H9 (cell line): ENCODE data around the gene LPP. TPM values are rescaled to one million over a fixed set of nuclear protein-coding genes. Genes with fewer than 3 reads are reported as not detected.

Experiments used
- DNase-seq: peaks from one replicate; pipeline ENCODE4 v3.0.0-alpha.2; 2017
- H2AFZ ChIP-seq: one replicate; pipeline ENCODE4 v1.6.1; 2013; ENCODE audit warnings: mild to moderate bottlenecking, low read length, control low read depth, moderate library complexity
- H2AK5ac ChIP-seq: 2 replicates; pipeline ENCODE4 v1.6.1; 2013; ENCODE audit warnings: low read length, control low read depth, mixed read lengths; ENCODE audit not compliant: insufficient read length
- H2BK120ac ChIP-seq: one replicate; pipeline ENCODE4 v1.6.1; 2013; ENCODE audit warnings: low read depth, mild to moderate bottlenecking, low read length, control low read depth, inconsistent platforms; ENCODE audit not compliant: poor library complexity, severe bottlenecking
- H2BK12ac ChIP-seq: 2 replicates; pipeline ENCODE4 v1.6.1; 2013; ENCODE audit warnings: low read length, control low read depth, mixed read lengths, low read depth; ENCODE audit not compliant: insufficient read length
- H2BK15ac ChIP-seq: 2 replicates; pipeline ENCODE4 v1.6.1; 2013; ENCODE audit warnings: low read depth, low read length, control low read depth
- H2BK20ac ChIP-seq: one replicate; pipeline ENCODE4 v1.6.1; 2013; ENCODE audit warnings: low read depth, mild to moderate bottlenecking, low read length, control low read depth, inconsistent platforms; ENCODE audit not compliant: poor library complexity, severe bottlenecking
- H2BK5ac ChIP-seq: 2 replicates; pipeline ENCODE4 v1.6.1; 2013; ENCODE audit warnings: low read length, control low read depth, mixed read lengths; ENCODE audit not compliant: insufficient read length
- H3K14ac ChIP-seq: 2 replicates; pipeline ENCODE4 v1.6.1; 2013; ENCODE audit warnings: low read length, control low read depth; ENCODE audit not compliant: insufficient read depth
- H3K18ac ChIP-seq: 2 replicates; pipeline ENCODE4 v1.6.1; 2013; ENCODE audit warnings: low read depth, mild to moderate bottlenecking, mixed read lengths, low read length, control low read depth; ENCODE audit not compliant: insufficient read length
- H3K23ac ChIP-seq: 2 replicates; pipeline ENCODE4 v1.6.1; 2013; ENCODE audit warnings: low read length, control low read depth, mixed read lengths, low read depth; ENCODE audit not compliant: insufficient read length
- H3K23me2 ChIP-seq: 2 replicates; pipeline ENCODE4 v1.6.1; 2013; ENCODE audit warnings: low read depth, mild to moderate bottlenecking, mixed read lengths, low read length, control low read depth; ENCODE audit not compliant: insufficient read length, poor library complexity, severe bottlenecking
- H3K27ac ChIP-seq: 2 replicates; pipeline ENCODE4 v1.5.1; 2013; ENCODE audit warnings: low read length, control low read depth, mixed read lengths, low read depth; ENCODE audit not compliant: insufficient read length
- H3K27me3 ChIP-seq: 2 replicates; pipeline ENCODE4 v1.6.1; 2013; ENCODE audit warnings: low read length, control low read depth, inconsistent platforms; ENCODE audit not compliant: insufficient read depth
- H3K4ac ChIP-seq: 2 replicates; pipeline ENCODE4 v1.6.1; 2013; ENCODE audit warnings: low read depth, mild to moderate bottlenecking, control low read depth, inconsistent platforms, low read length, moderate library complexity
- H3K4me1 ChIP-seq: 2 replicates; pipeline ENCODE4 v1.6.1; 2013; ENCODE audit warnings: low read length, control low read depth, inconsistent platforms; ENCODE audit not compliant: insufficient read depth
- H3K4me2 ChIP-seq: 2 replicates; pipeline ENCODE4 v1.6.1; 2013; ENCODE audit warnings: low read length, control low read depth, mixed read lengths; ENCODE audit not compliant: insufficient read length, insufficient read depth
- H3K56ac ChIP-seq: 2 replicates; pipeline ENCODE4 v1.6.1; 2013; ENCODE audit warnings: low read depth, mild to moderate bottlenecking, mixed read lengths, low read length, control low read depth; ENCODE audit not compliant: insufficient read length
- H3K79me1 ChIP-seq: 2 replicates; pipeline ENCODE4 v1.6.1; 2013; ENCODE audit warnings: low read depth, mild to moderate bottlenecking, moderate library complexity, low read length, control low read depth, inconsistent platforms; ENCODE audit not compliant: insufficient read depth, poor library complexity, severe bottlenecking
- H3K79me2 ChIP-seq: 2 replicates; pipeline ENCODE4 v1.6.1; 2013; ENCODE audit warnings: low read length, control low read depth, inconsistent platforms; ENCODE audit not compliant: insufficient read depth
- H3K9ac ChIP-seq: 2 replicates; pipeline ENCODE4 v1.6.1; 2013; ENCODE audit warnings: low read length, control low read depth, mixed read lengths; ENCODE audit not compliant: insufficient read length; ENCODE audit errors: extremely low read depth
- H3K9me3 ChIP-seq: one replicate; pipeline ENCODE4 v1.6.1; 2013; ENCODE audit warnings: low read depth, low read length, inconsistent platforms; ENCODE audit not compliant: control insufficient read depth
- H3T11ph ChIP-seq: one replicate; pipeline ENCODE4 v1.6.1; 2013; ENCODE audit warnings: mild to moderate bottlenecking, low read length, control low read depth, inconsistent platforms
- H4K20me1 ChIP-seq: one replicate; pipeline ENCODE4 v1.6.1; 2013; ENCODE audit not compliant: control insufficient read depth, insufficient read length, insufficient read depth
- H4K5ac ChIP-seq: 2 replicates; pipeline ENCODE4 v1.6.1; 2013; ENCODE audit warnings: low read depth, mild to moderate bottlenecking, mixed read lengths, low read length, control low read depth; ENCODE audit not compliant: insufficient read length
- H4K8ac ChIP-seq: replicated peaks from 2 replicates; pipeline ENCODE4 v1.6.1; 2013; ENCODE audit warnings: low read length, control low read depth, mixed read lengths, low read depth; ENCODE audit not compliant: insufficient read length
- H4K91ac ChIP-seq: 2 replicates; pipeline ENCODE4 v1.6.1; 2013; ENCODE audit warnings: low read depth, mild to moderate bottlenecking, moderate library complexity, mixed read lengths, low read length, control low read depth; ENCODE audit not compliant: insufficient read length
- H3K27ac Mint-ChIP-seq, 3 experiments: 2 replicates in 2 of 3; 3 replicates in 1 of 3; pipeline ENCODE4 v1.8.0; 2020 to 2021; ENCODE audit warnings: mixed read lengths in 3 of 3, mild to moderate bottlenecking in 1 of 3, moderate library complexity in 1 of 3
- H3K27me3 Mint-ChIP-seq: 2 replicates; pipeline ENCODE4 v1.8.0; 2021; ENCODE audit warnings: low read depth, mild to moderate bottlenecking, moderate library complexity, mixed read lengths
- H3K36me3 Mint-ChIP-seq, 3 experiments: 2 replicates in 2 of 3; 3 replicates in 1 of 3; pipeline ENCODE4 v1.8.0; 2020 to 2021; ENCODE audit warnings: low read depth in 3 of 3, mixed read lengths in 3 of 3; ENCODE audit not compliant: insufficient read depth in 1 of 3
- H3K4me1 Mint-ChIP-seq, 2 experiments: 2 replicates each; pipeline ENCODE4 v1.8.0; 2020; ENCODE audit warnings: mixed read lengths in 2 of 2
- H3K4me3 Mint-ChIP-seq, 2 experiments: 2 replicates in 1 of 2; 3 replicates in 1 of 2; pipeline ENCODE4 v1.8.0; 2020 to 2021; ENCODE audit warnings: mild to moderate bottlenecking in 2 of 2, mixed read lengths in 2 of 2, moderate library complexity in 1 of 2
- H3K9me3 Mint-ChIP-seq, 2 experiments: 2 replicates in 1 of 2; 3 replicates in 1 of 2; pipeline ENCODE4 v1.8.0; 2020; ENCODE audit warnings: mild to moderate bottlenecking in 2 of 2, mixed read lengths in 2 of 2, moderate library complexity in 1 of 2
- CTCF ChIP-seq: fragments of 200-600 bp; sonication (generic); conservative IDR thresholded peaks from 3 replicates; pipeline ENCODE4 v1.8.0; 2021; ENCODE audit warnings: antibody characterized with exemption, mild to moderate bottlenecking
- WGBS: extraction: QIAGEN DNeasy Blood & Tissue Kit; methylation state at CpG from one replicate; pipeline ENCODE4 v1.1.7; 2013; ENCODE audit warnings: missing lambda C conversion rate, low lambda C conversion rate, mixed read lengths; ENCODE audit not compliant: insufficient read length; ENCODE audit errors: extremely low coverage; 5-methylcytosine and 5-hydroxymethylcytosine counted together
- total RNA-seq: library from RNA; stranded (reverse); gene quantifications from 2 replicates; pipeline ENCODE4 v1.2.1, GENCODE V29; 2021

The LPP gene
- total RNA-seq, 1 experiment from 2014 or later = 64.6 TPM

- no peaks in the 10 kb centered on the region for H4K20me1 ChIP-seq
- H3K27me3 Mint-ChIP-seq = no peaks in the 10 kb centered on the region
- H3K4me1 ChIP-seq = no peaks in the 10 kb centered on the region; the same call in 1 of the 2 replicates
- no peak overlapping the region for H2AFZ ChIP-seq
- no peak overlapping the region for H3K23ac ChIP-seq
- H3K9ac ChIP-seq = no peak overlapping the region
- no peak overlapping the region for H2BK120ac ChIP-seq
- no peak overlapping the region for H3K4me2 ChIP-seq
- H2BK15ac ChIP-seq = no peak overlapping the region
- no peaks in the 10 kb centered on the region for H3K27me3 ChIP-seq
- H4K5ac ChIP-seq = no peak overlapping the region
- H3K27ac ChIP-seq = no peak overlapping the region
- no peaks in the 10 kb centered on the region for H3K79me2 ChIP-seq
- no peaks in the 10 kb centered on the region for H3K9me3 ChIP-seq
- no peak overlapping the region for H2AK5ac ChIP-seq
- no peak overlapping the region for H3K18ac ChIP-seq
- no peak overlapping the region for H4K91ac ChIP-seq
- no peaks in the 10 kb centered on the region for H3K9me3 Mint-ChIP-seq
- no peak overlapping the region for H3K4me3 Mint-ChIP-seq
- no peak overlapping the region for H3T11ph ChIP-seq
- H3K36me3 Mint-ChIP-seq = no peaks in the 10 kb centered on the region
- H4K8ac ChIP-seq = no peak overlapping the region
- H3K4ac ChIP-seq = no peak overlapping the region
- no peak overlapping the region for H2BK20ac ChIP-seq
- no peak overlapping the region for H2BK5ac ChIP-seq
- H3K27ac Mint-ChIP-seq = no peak overlapping the region; a peak in 2 of 7 replicates
- no peak overlapping the region for H3K14ac ChIP-seq
- H3K79me1 ChIP-seq = no peaks in the 10 kb centered on the region
- WGBS = no CpG with 5 or more reads among the region's 6 CpGs
- peaks cover 3% of the 10 kb centered on the region in 2 experiments; a peak in 3 of 4 replicates for H3K4me1 Mint-ChIP-seq
- DNase-seq = no peak
- no peak overlapping the region for H3K56ac ChIP-seq
- TF ChIP-seq CTCF = no peak
- H3K23me2 ChIP-seq = no peaks in the 10 kb centered on the region
- H2BK12ac ChIP-seq = no peak overlapping the region
Measured at GRCh38 chr3:188432802-188433520, 279.0 kb downstream of the LPP start.
